Esophagus (tissue), 2 donors: ENCODE data around the gene RAMP3. TPM values are rescaled to one million over a fixed set of nuclear protein-coding genes. Genes with fewer than 3 reads are reported as not detected.
A peak's percentile ranks its signal among the peaks of the same experiment; 100 is the strongest.
"Not testable (repeated sequence)": the region's sequence is repeated elsewhere in the genome, so short reads cannot be mapped to it uniquely, and the experiment has no call there.

Source experiments
- H3K27ac ChIP-seq, 2 donors: one replicate each; pipeline ENCODE4 v1.5.1; 2013; ENCODE audit warnings: low read depth in 2 of 2, mild to moderate bottlenecking in 2 of 2, inconsistent platforms in 1 of 2, low read length in 1 of 2, moderate library complexity in 1 of 2
- H3K27me3 ChIP-seq, 2 donors: one replicate each; pipeline ENCODE4 v1.6.1; 2013; ENCODE audit warnings: low read length in 2 of 2, control low read depth in 1 of 2, mild to moderate bottlenecking in 1 of 2; ENCODE audit not compliant: insufficient read depth in 2 of 2, control insufficient read depth in 1 of 2
- H3K36me3 ChIP-seq, 2 donors: one replicate each; pipeline ENCODE4 v1.6.1; 2013; ENCODE audit warnings: low read length in 1 of 2; ENCODE audit not compliant: control insufficient read depth in 2 of 2, insufficient read depth in 2 of 2
- H3K4me1 ChIP-seq, 2 donors: one replicate each; pipeline ENCODE4 v1.6.1; 2013; ENCODE audit warnings: low read length in 1 of 2; ENCODE audit not compliant: control insufficient read depth in 2 of 2, insufficient read depth in 2 of 2
- H3K4me3 ChIP-seq, 2 donors: one replicate each; pipeline ENCODE4 v1.5.1; 2013; ENCODE audit warnings: low read length in 2 of 2, mild to moderate bottlenecking in 2 of 2, low read depth in 1 of 2, moderate library complexity in 1 of 2
- H3K9me3 ChIP-seq, 2 donors: one replicate each; pipeline ENCODE4 v1.6.1; 2013; ENCODE audit warnings: mild to moderate bottlenecking in 2 of 2, low read depth in 1 of 2, low read length in 1 of 2, moderate library complexity in 1 of 2; ENCODE audit not compliant: control insufficient read depth in 2 of 2, insufficient read depth in 1 of 2
- WGBS, 2 donors: extraction: QIAGEN DNeasy Blood & Tissue Kit; methylation state at CpG; one replicate each; pipeline ENCODE4 v1.1.7; 2013; 5-methylcytosine and 5-hydroxymethylcytosine counted together
- polyA plus RNA-seq, 2 donors: library from polyadenylated mRNA; stranded (reverse); fragments of 200-250 nt; gene quantifications; one replicate each; pipeline ENCODE4 v1.2.3, GENCODE V29; 2013
- donor health status: healthy with polysubstance abuse.
- donor health status: Bipolar disorder and iron deficiency.

The RAMP3 gene
- polyA plus RNA-seq = 10 to 100 TPM in 1 of 2 donors, 1 to 10 TPM in 1; 8.5 to 12.1 TPM

- no peaks in the 10 kb centered on the region for H3K4me1 ChIP-seq
- peak within 1 kb of the TSS in 1 of 2 donors; percentile 27 for H3K27ac ChIP-seq
- peaks cover 0 to 3% of the 10 kb centered on the region in 2 donors for H3K27me3 ChIP-seq
- no peaks in the 10 kb centered on the region for H3K9me3 ChIP-seq
- peak within 1 kb of the TSS; percentile 8 to 42 for H3K4me3 ChIP-seq
- H3K36me3 ChIP-seq = no peaks in the 10 kb centered on the region
- WGBS, 2 donors = 14 to 15% methylated on average over 42 to 56 of the region's 56 CpGs
Measured at GRCh38 chr7:45157653-45158401, at the start of gene RAMP3. TSS of gene RAMP3 (plus strand) at chr7:45157791. CDS start at chr7:45157829, 38 bp downstream.

GRCh38 chr7:45108863-45109262 is 48.7 kb upstream of the RAMP3 start:
- no peak overlapping the region for H3K27ac ChIP-seq
- no peaks in the 10 kb centered on the region for H3K27me3 ChIP-seq
- H3K4me1 ChIP-seq = peaks cover 7 to 8% of the 10 kb centered on the region in 2 donors
- 74 to 80% methylated on average over 8 of the region's 8 CpGs for whole genome bisulfite sequencing, 2 donors
- H3K36me3 ChIP-seq = peaks cover 37 to 42% of the 10 kb centered on the region in 2 donors
- peaks cover 0 to 3% of the 10 kb centered on the region in 2 donors for H3K9me3 ChIP-seq
- H3K4me3 ChIP-seq = no peak overlapping the region

- Histone ChIP-seq H3K27ac (peak within 1 kb of the TSS; percentile 91 to 99), H3K9me3 (no peaks in the 10 kb centered on the region), H3K4me1 (peaks cover 7 to 8% of the 10 kb centered on the region in 2 donors), H3K4me3 (peak within 1 kb of the TSS; percentile 77 to 99), H3K36me3 (peaks cover 17 to 20% of the 10 kb centered on the region in 2 donors), H3K27me3 (no peaks in the 10 kb centered on the region)
- 0% methylated on average over 64 of the region's 64 CpGs for WGBS, 2 donors
Measured at GRCh38 chr7:45111298-45112223, 46.0 kb upstream of the RAMP3 start, which contains the start of gene TBRG4. TSS of gene TBRG4 (minus strand) at chr7:45111697. CDS start at chr7:45109237, 2,460 bp downstream.

GRCh38 chr7:45112648-45113047 is 44.9 kb upstream of the RAMP3 start:
- Histone ChIP-seq H3K9me3 (no peaks in the 10 kb centered on the region), H3K27me3 (no peaks in the 10 kb centered on the region), H3K27ac (no peak overlapping the region), H3K4me1 (peaks cover 6 to 7% of the 10 kb centered on the region in 2 donors), H3K36me3 (peaks cover 9 to 12% of the 10 kb centered on the region in 2 donors), H3K4me3 (no peak overlapping the region)
- WGBS, 2 donors = 39 to 64% methylated on average over 1 of the region's 1 CpG

- H3K27ac ChIP-seq, H3K4me1 ChIP-seq, H3K9me3 ChIP-seq, H3K4me3 ChIP-seq, H3K27me3 ChIP-seq, H3K36me3 ChIP-seq: not testable (repeated sequence)
- WGBS, 2 donors = 72 to 78% methylated on average over 1 of the region's 1 CpG
Measured at GRCh38 chr7:45114257-45114656, 43.3 kb upstream of the RAMP3 start.

- Histone ChIP-seq H3K27me3 (no peaks in the 10 kb centered on the region), H3K4me3 (no peak overlapping the region), H3K27ac (no peak overlapping the region), H3K36me3 (no peaks in the 10 kb centered on the region), H3K4me1 (no peaks in the 10 kb centered on the region), H3K9me3 (no peaks in the 10 kb centered on the region)
Measured at GRCh38 chr7:45114926-45115325, 42.7 kb upstream of the RAMP3 start.

GRCh38 chr7:45116048-45116447 is 41.5 kb upstream of the RAMP3 start:
- WGBS, 2 donors = 82 to 83% methylated on average over 1 of the region's 1 CpG
- Histone ChIP-seq H3K27ac (no peak overlapping the region), H3K4me1 (no peaks in the 10 kb centered on the region), H3K36me3 (no peaks in the 10 kb centered on the region), H3K27me3 (no peaks in the 10 kb centered on the region), H3K9me3 (no peaks in the 10 kb centered on the region), H3K4me3 (no peak overlapping the region)

- H3K4me3 ChIP-seq = no peak overlapping the region
- peaks cover 0 to 3% of the 10 kb centered on the region in 2 donors for H3K9me3 ChIP-seq
- no peaks in the 10 kb centered on the region for H3K27me3 ChIP-seq
- no peaks in the 10 kb centered on the region for H3K4me1 ChIP-seq
- WGBS, 2 donors = 76 to 78% methylated on average over 4 of the region's 4 CpGs
- no peaks in the 10 kb centered on the region for H3K36me3 ChIP-seq
- H3K27ac ChIP-seq = no peak overlapping the region
Measured at GRCh38 chr7:45117582-45117981, 40.0 kb upstream of the RAMP3 start.

- WGBS, 2 donors = 88 to 90% methylated on average over 4 of the region's 4 CpGs
- no peak overlapping the region for H3K4me3 ChIP-seq
- no peaks in the 10 kb centered on the region for H3K4me1 ChIP-seq
- no peaks in the 10 kb centered on the region for H3K27me3 ChIP-seq
- H3K9me3 ChIP-seq = peaks cover 0 to 3% of the 10 kb centered on the region in 2 donors
- no peak overlapping the region for H3K27ac ChIP-seq
- H3K36me3 ChIP-seq = no peaks in the 10 kb centered on the region
Measured at GRCh38 chr7:45118292-45118691, 39.3 kb upstream of the RAMP3 start.
